ENCODE measurements around the gene KRT14. TPM values are rescaled to one million over a fixed set of nuclear protein-coding genes. Genes with fewer than 3 reads are reported as not detected.

The KRT14 gene
- total RNA-seq, 1 donor from 2014 or later, result not detected

- peaks cover 2% of the 10 kb centered on the region for H3K9me3 Mint-ChIP-seq (ENCODE audit: unreplicated experiment)
- no peak overlapping the region for H3K27ac Mint-ChIP-seq (ENCODE audit: unreplicated experiment)
- no peaks in the 10 kb centered on the region for H3K4me1 Mint-ChIP-seq (ENCODE audit: low read depth, unreplicated experiment)
- peaks cover 2% of the 10 kb centered on the region for H3K27me3 Mint-ChIP-seq (ENCODE audit: unreplicated experiment)
- H3K4me3 Mint-ChIP-seq (ENCODE audit: unreplicated experiment), result no peak overlapping the region
- H3K36me3 Mint-ChIP-seq (ENCODE audit: unreplicated experiment), result no peaks in the 10 kb centered on the region
- no peak for TF ChIP-seq CTCF (IDR thresholded peaks at IDR 0.05; ENCODE audit: partially characterized antibody, unreplicated experiment)
- DNase-seq, result no peak
These were observed 29.8 kb downstream of the KRT14 start for GRCh38 chr17:41556931-41557330.

GRCh38 chr17:41556306-41556705, 30.4 kb downstream of the KRT14 start:
- TF ChIP-seq CTCF (IDR thresholded peaks at IDR 0.05; ENCODE audit: partially characterized antibody, unreplicated experiment), result no peak
- Mint-ChIP-seq H3K27ac (ENCODE audit: unreplicated experiment) (no peak overlapping the region), H3K4me1 (ENCODE audit: low read depth, unreplicated experiment) (no peaks in the 10 kb centered on the region), H3K27me3 (ENCODE audit: unreplicated experiment) (peaks cover 2% of the 10 kb centered on the region), H3K9me3 (ENCODE audit: unreplicated experiment) (peaks cover 2% of the 10 kb centered on the region), H3K4me3 (ENCODE audit: unreplicated experiment) (no peak overlapping the region), H3K36me3 (ENCODE audit: unreplicated experiment) (no peaks in the 10 kb centered on the region)
- no peak for DNase-seq

- H3K9me3 Mint-ChIP-seq (ENCODE audit: unreplicated experiment), result peaks cover 2% of the 10 kb centered on the region
- H3K36me3 Mint-ChIP-seq (ENCODE audit: unreplicated experiment), result no peaks in the 10 kb centered on the region
- H3K4me3 Mint-ChIP-seq (ENCODE audit: unreplicated experiment), result no peak overlapping the region
- no peak overlapping the region for H3K27ac Mint-ChIP-seq (ENCODE audit: unreplicated experiment)
- H3K4me1 Mint-ChIP-seq (ENCODE audit: low read depth, unreplicated experiment), result no peaks in the 10 kb centered on the region
- peaks cover 2% of the 10 kb centered on the region for H3K27me3 Mint-ChIP-seq (ENCODE audit: unreplicated experiment)
- no peak for TF ChIP-seq CTCF (IDR thresholded peaks at IDR 0.05; ENCODE audit: partially characterized antibody, unreplicated experiment)
- no peak for DNase-seq
These were observed 31.4 kb downstream of the KRT14 start for GRCh38 chr17:41555105-41555887.

GRCh38 chr17:41553987-41554680, 32.6 kb downstream of the KRT14 start:
- H3K27me3 Mint-ChIP-seq (ENCODE audit: unreplicated experiment), result peaks cover 2% of the 10 kb centered on the region
- TF ChIP-seq CTCF (IDR thresholded peaks at IDR 0.05; ENCODE audit: partially characterized antibody, unreplicated experiment), result no peak
- H3K9me3 Mint-ChIP-seq (ENCODE audit: unreplicated experiment), result peaks cover 2% of the 10 kb centered on the region
- no peak overlapping the region for H3K4me3 Mint-ChIP-seq (ENCODE audit: unreplicated experiment)
- no peak overlapping the region for H3K27ac Mint-ChIP-seq (ENCODE audit: unreplicated experiment)
- no peaks in the 10 kb centered on the region for H3K4me1 Mint-ChIP-seq (ENCODE audit: low read depth, unreplicated experiment)
- no peak for DNase-seq
- H3K36me3 Mint-ChIP-seq (ENCODE audit: unreplicated experiment), result no peaks in the 10 kb centered on the region

GRCh38 chr17:41553176-41553575, 33.5 kb downstream of the KRT14 start:
- H3K9me3 Mint-ChIP-seq (ENCODE audit: unreplicated experiment), result peaks cover 3% of the 10 kb centered on the region
- H3K4me1 Mint-ChIP-seq (ENCODE audit: low read depth, unreplicated experiment), result no peaks in the 10 kb centered on the region
- H3K27me3 Mint-ChIP-seq (ENCODE audit: unreplicated experiment), result peaks cover 2% of the 10 kb centered on the region
- TF ChIP-seq CTCF (IDR thresholded peaks at IDR 0.05; ENCODE audit: partially characterized antibody, unreplicated experiment), result no peak
- H3K4me3 Mint-ChIP-seq (ENCODE audit: unreplicated experiment), result no peak overlapping the region
- DNase-seq, result no peak
- no peaks in the 10 kb centered on the region for H3K36me3 Mint-ChIP-seq (ENCODE audit: unreplicated experiment)
- H3K27ac Mint-ChIP-seq (ENCODE audit: unreplicated experiment), result no peak overlapping the region

Measured in glutamatergic neuron (in vitro differentiated cells).